BJ (cell line): Measurements from ENCODE around the gene SOCS4. TPM values are rescaled to one million over a fixed set of nuclear protein-coding genes. Genes with fewer than 3 reads are reported as not detected.
"Not testable (repeated sequence)": the region's sequence is repeated elsewhere in the genome, so short reads cannot be mapped to it uniquely, and the experiment has no call there.

Source experiments
- CTCF ChIA-PET: fragments of 350-600 bp; formaldehyde crosslinking; extraction: SDS; loops from one replicate; lab custom pipeline; 2021; ENCODE audit warnings: antibody characterized with exemption, inconsistent platforms; lab: Yijun Ruan, JAX
- POLR2A ChIA-PET: fragments of 300-600 bp; sonication (Branson Sonifier 250); formaldehyde crosslinking; extraction: SDS; loops from one replicate; lab custom pipeline; 2021; ENCODE audit warnings: antibody characterized with exemption; lab: Charles Lee
- DNase-seq: peaks from one replicate; pipeline ENCODE4 v3.0.0-alpha.2; 2011; ENCODE audit warnings: low read depth
- H3K27me3 ChIP-seq: 2 replicates; pipeline ENCODE4 v1.6.0; 2011; ENCODE audit warnings: low read length; ENCODE audit not compliant: control insufficient read depth, insufficient read depth
- H3K36me3 ChIP-seq: 2 replicates; pipeline ENCODE4 v1.5.1; 2011; ENCODE audit warnings: low read length; ENCODE audit not compliant: control insufficient read depth, insufficient read depth
- H3K4me3 ChIP-seq: 2 replicates; pipeline ENCODE4 v1.5.1; 2011; ENCODE audit warnings: low read depth, mild to moderate bottlenecking, control low read depth, low read length
- CTCF ChIP-seq: IDR thresholded peaks from 2 replicates; pipeline ENCODE4 v1.5.1; 2011; ENCODE audit warnings: low read depth, mild to moderate bottlenecking, control low read depth, inconsistent platforms, low read length, moderate library complexity; ENCODE audit not compliant: insufficient read depth
- polyA plus RNA-seq: library from polyadenylated mRNA; depleted of rRNA; stranded (reverse); fragments of >200 nt; gene quantifications from 2 replicates; pipeline ENCODE4 v1.2.3, GENCODE V29; 2011

SOCS4 gene
- polyA plus RNA-seq, 1 experiment = 3.0 TPM

- H3K36me3 ChIP-seq = no peaks in the 10 kb centered on the region
- peak overlapping the region; percentile 82 for H3K4me3 ChIP-seq
- no peaks in the 10 kb centered on the region for H3K27me3 ChIP-seq
- no peak for DNase-seq
- ChIA-PET POLR2A (interaction anchor here (0.7 kb wide), 1 partner anchor 185 kb away, joined by 4 read pairs; no protein-coding TSS in a partner anchor), CTCF (no interaction called here)
- TF ChIP-seq CTCF = no peak
Measured at GRCh38 chr14:55028066-55028465, 1.0 kb downstream of the SOCS4 start.

- Histone ChIP-seq H3K27me3 (no peaks in the 10 kb centered on the region), H3K36me3 (no peaks in the 10 kb centered on the region), H3K4me3 (peak overlapping the region; percentile 82)
- no peak for DNase-seq
- TF ChIP-seq CTCF = no peak
- ChIA-PET POLR2A (interaction anchor here (0.5 to 0.7 kb wide), 2 partner anchors 114 to 184 kb away, joined by 3 to 4 read pairs; no protein-coding TSS in a partner anchor), CTCF (interaction anchor here (5.8 kb wide), 1 partner anchor 23 kb away, joined by 22 read pairs; the partner anchor contains the start of gene MAPK1IP1L)
Measured at GRCh38 chr14:55028476-55028875, 1.4 kb downstream of the SOCS4 start.

- ChIA-PET CTCF (interaction anchor here (1.1 to 5.8 kb wide), 2 partner anchors 16 to 20 kb away, joined by 3 to 22 read pairs; partner anchors contain the start of gene MAPK1IP1L), POLR2A (no interaction called here)
- no peak overlapping the region for H3K4me3 ChIP-seq
- H3K36me3 ChIP-seq = no peaks in the 10 kb centered on the region
- no peak for TF ChIP-seq CTCF
- no peaks in the 10 kb centered on the region for H3K27me3 ChIP-seq
- no peak for DNase-seq
Measured at GRCh38 chr14:55031190-55031589, 4.2 kb downstream of the SOCS4 start.

GRCh38 chr14:55037995-55038394 lies 11.0 kb downstream of the SOCS4 start:
- H3K4me3 ChIP-seq, H3K36me3 ChIP-seq, DNase-seq, H3K27me3 ChIP-seq, POLR2A ChIA-PET: not testable (repeated sequence)
- CTCF ChIA-PET = interaction anchor here (2.1 kb wide), 1 partner anchor 14 kb away, joined by 9 read pairs; the partner anchor contains the start of gene MAPK1IP1L

GRCh38 chr14:55038708-55039107 lies 11.7 kb downstream of the SOCS4 start:
- ChIA-PET CTCF (interaction anchor here (2.1 kb wide), 1 partner anchor 13 kb away, joined by 9 read pairs; the partner anchor contains the start of gene MAPK1IP1L), POLR2A (no interaction called here)
- Histone ChIP-seq H3K36me3 (no peaks in the 10 kb centered on the region), H3K4me3 (no peak overlapping the region), H3K27me3 (no peaks in the 10 kb centered on the region)
- no peak for TF ChIP-seq CTCF
- DNase-seq = no peak

GRCh38 chr14:55043528-55043927 lies 16.5 kb downstream of the SOCS4 start:
- TF ChIP-seq CTCF = no peak
- POLR2A ChIA-PET = no interaction called here
- no peaks in the 10 kb centered on the region for H3K36me3 ChIP-seq
- no peak overlapping the region for H3K4me3 ChIP-seq
- DNase-seq = no peak
- no peaks in the 10 kb centered on the region for H3K27me3 ChIP-seq
- CTCF ChIA-PET = no interaction called here
